Heart left ventricle (tissue), 16 donors: ENCODE results near the gene TROAP. TPM values are rescaled to one million over a fixed set of nuclear protein-coding genes. Genes with fewer than 3 reads are reported as not detected.

ENCODE experiments used
- ATAC-seq, 4 donors: fragments of 200-7000 bp; cut with Tn5 transposase; one replicate each; pipeline ENCODE4 v1.9.1; 2020 to 2022; ENCODE audit warnings: moderate library complexity in 4 of 4, mild to moderate bottlenecking in 3 of 4, moderate number of reproducible peaks in 1 of 4
- DNase-seq, 5 donors: peaks; one replicate each; pipeline ENCODE4 v3.0.0-alpha.2; 2020
- H3K27ac ChIP-seq, 12 donors: fragments of 200-600 bp; sonication (generic) in 4 of 12; one replicate each; pipeline versions ENCODE4 v1.5.0 to v1.8.0; 2016 to 2022; ENCODE audit warnings: mild to moderate bottlenecking in 2 of 12
- H3K27me3 ChIP-seq, 9 donors: fragments of 200-600 bp; sonication (generic) in 2 of 9; one replicate each; pipeline versions ENCODE4 v1.5.1 to v1.8.0; 2016 to 2022; ENCODE audit warnings: mild to moderate bottlenecking in 3 of 9
- H3K36me3 ChIP-seq, 9 donors: fragments of 200-600 bp; sonication (generic) in 2 of 9; one replicate each; pipeline versions ENCODE4 v1.5.0 to v1.8.0; 2018 to 2022; ENCODE audit warnings: mild to moderate bottlenecking in 2 of 9
- H3K4me1 ChIP-seq, 12 donors: fragments of 200-600 bp; sonication (generic) in 4 of 12; one replicate each; pipeline versions ENCODE4 v1.5.0 to v1.8.0; 2016 to 2022; ENCODE audit warnings: mild to moderate bottlenecking in 3 of 12
- H3K4me3 ChIP-seq, 12 donors: fragments of 200-600 bp; sonication (generic) in 4 of 12; one replicate each; pipeline versions ENCODE4 v1.5.0 to v1.8.0; 2017 to 2022; ENCODE audit warnings: mild to moderate bottlenecking in 9 of 12, moderate library complexity in 4 of 12
- H3K9me3 ChIP-seq, 12 donors: fragments of 200-600 bp; sonication (generic) in 4 of 12; one replicate each; pipeline versions ENCODE4 v1.5.0 to v1.8.0; 2016 to 2022; ENCODE audit warnings: mild to moderate bottlenecking in 1 of 12
- CTCF ChIP-seq, 12 donors: fragments of 200-600 bp; sonication (generic) in 4 of 12; IDR thresholded peaks; one replicate each; pipeline versions ENCODE4 v1.5.0 to v1.8.0; 2018 to 2022; ENCODE audit warnings: antibody characterized with exemption in 12 of 12, mild to moderate bottlenecking in 5 of 12
- POLR2A ChIP-seq, 2 donors: fragments of 450-650 bp; IDR thresholded peaks; one replicate each; pipeline ENCODE4 v1.6.1; 2017; ENCODE audit warnings: antibody characterized with exemption in 2 of 2, mild to moderate bottlenecking in 2 of 2, moderate library complexity in 2 of 2
- WGBS, 4 donors: extraction: QIAGEN DNeasy Blood & Tissue Kit in 2 of 4; methylation state at CpG; one replicate each; pipeline versions ENCODE4 v1.1.5 to v1.1.7; 2013 to 2018; 5-methylcytosine and 5-hydroxymethylcytosine counted together
- intact Hi-C, 10 donors: fragments of 100-400 bp; cut with DNase I; formaldehyde crosslinking; loops; one replicate each; pipeline versions ENCODE4 v1.11.1 to v1.14.2; 2022
- polyA plus RNA-seq, 2 donors: library from polyadenylated mRNA; stranded (reverse); fragments of 200-250 nt; gene quantifications; one replicate each; pipeline ENCODE4 v1.2.3, GENCODE V29; 2013
- total RNA-seq, 9 donors: library from RNA; depleted of rRNA in 2 of 9; stranded (reverse); fragments of >200 nt in 2 of 9; fragmentation: NEBNext Ultra II Directional in 3 of 9; extraction: Animal tissue kit (Norgen Biotek cat#: 25700) in 3 of 9; gene quantifications; one replicate each; pipeline versions ENCODE4 v1.1.0 to v1.2.4, GENCODE V29; 2016 to 2023
- donor health status: ischemic (EF 13 %, LVEDD 7.1; RV severe dilation, severe dysfunction).
- donor health status: healthy with polysubstance abuse.
- donor health status: DM: no; HTN: yes; CAD: no.
- donor health status: DM: no; HTN: no; CAD: no.
- donor health status: ischemic (EF 25% LVEDD 6.9; RV normal size, moderate dysfunction).
- donor health status: ischemic (EF 25% LVEDD 5.7; RV mildly dilated, moderate dysfunction).
- donor health status: healthy.
- donor health status: DM: yes; HTN: yes; CAD: no.
- donor health status: ischemic (EF 35%, LVEDD 5.7; RV mildly dilated, moderate dysfunction).
- donor health status: nonischemic (EF 11% LVEDD 7.7; RV severe dilation, severe dysfunction).
- donor health status: DM: yes; HTN: yes; CAD: no.
- donor health status: PGD.
- donor health status: ischemic (EF 29% LVEDD 5.4; RV normal size, mild dysfunction).
- donor health status: nonischemic (EF 23%, LVEDD 6.1; RV moderate dilation, normal function).

TROAP gene
- total and polyA plus RNA-seq, 11 donors = 0.11 to 6.4 (median 0.75) TPM; not detected in 4

GRCh38 chr12:49347311-49348193 lies 24.5 kb downstream of the TROAP start:
- no peaks in the 10 kb centered on the region for H3K36me3 ChIP-seq
- TF ChIP-seq POLR2A (IDR thresholded peaks at IDR 0.05) (no peak), CTCF (IDR thresholded peaks at IDR 0.05) (peak; percentile 91 to 99 (median 96))
- peaks cover 28 to 93% (median 57%) of the 10 kb centered on the region in 9 donors for H3K27me3 ChIP-seq
- DNase-seq (peak; percentile 80 to 89 (median 82)), ATAC-seq (peak; percentile 78 to 93 (median 87))
- H3K27ac ChIP-seq = no peak overlapping the region
- H3K4me1 ChIP-seq = peaks cover 11 to 51% (median 44%) of the 10 kb centered on the region in 12 donors
- intact Hi-C loops = loop anchor here in 1 of 10 donors (5.0 kb wide), 1 partner anchor 60 kb away; no protein-coding TSS in a partner anchor
- 7 to 14% (median 8%) methylated on average over 18 to 37 of the region's 37 CpGs for WGBS, 4 donors
- H3K4me3 ChIP-seq = peak overlapping the region; percentile 7 to 57 (median 44)
- no peaks in the 10 kb centered on the region for H3K9me3 ChIP-seq

- no peaks in the 10 kb centered on the region for H3K9me3 ChIP-seq
- 92 to 98% (median 97%) methylated on average over 4 to 5 of the region's 5 CpGs for WGBS, 4 donors
- TF ChIP-seq CTCF (IDR thresholded peaks at IDR 0.05) = no peak
- no peak for TF ChIP-seq POLR2A (IDR thresholded peaks at IDR 0.05)
- intact Hi-C loops = loop anchor here in 1 of 10 donors (5.0 kb wide), 1 partner anchor 61 kb away; no protein-coding TSS in a partner anchor
- H3K36me3 ChIP-seq = no peaks in the 10 kb centered on the region
- H3K4me1 ChIP-seq = peaks cover 6 to 40% (median 34%) of the 10 kb centered on the region in 12 donors
- ATAC-seq = no peak
- H3K27ac ChIP-seq = no peak overlapping the region
- no peak for DNase-seq
- H3K27me3 ChIP-seq = peaks cover 25 to 92% (median 46%) of the 10 kb centered on the region in 9 donors
- no peak overlapping the region for H3K4me3 ChIP-seq
Observed at GRCh38 chr12:49348781-49349180, 25.7 kb downstream of the TROAP start.

- H3K9me3 ChIP-seq = no peaks in the 10 kb centered on the region
- H3K36me3 ChIP-seq = no peaks in the 10 kb centered on the region
- no peak for DNase-seq
Observed at GRCh38 chr12:49349266-49349665, 26.2 kb downstream of the TROAP start.

More at GRCh38 chr12:49349266-49349665, 26.2 kb downstream of the TROAP start:
- Histone ChIP-seq H3K27me3 (peaks cover 27 to 89% (median 44%) of the 10 kb centered on the region in 9 donors), H3K4me3 (no peak overlapping the region), H3K27ac (no peak overlapping the region), H3K4me1 (peaks cover 6 to 40% (median 33%) of the 10 kb centered on the region in 12 donors)
- intact Hi-C loops = loop anchor here in 1 of 10 donors (5.0 kb wide), 1 partner anchor 62 kb away; no protein-coding TSS in a partner anchor
- no peak for ATAC-seq
- 96 to 98% (median 98%) methylated on average over 11 of the region's 11 CpGs for WGBS, 4 donors
- TF ChIP-seq CTCF (IDR thresholded peaks at IDR 0.05) (no peak), POLR2A (IDR thresholded peaks at IDR 0.05) (no peak)
